ENCODE results near the gene NCCRP1. TPM values are rescaled to one million over a fixed set of nuclear protein-coding genes. Genes with fewer than 3 reads are reported as not detected.

Gene NCCRP1
- total and polyA plus RNA-seq, 4 experiments from 2014 or later: not detected

DNA sequence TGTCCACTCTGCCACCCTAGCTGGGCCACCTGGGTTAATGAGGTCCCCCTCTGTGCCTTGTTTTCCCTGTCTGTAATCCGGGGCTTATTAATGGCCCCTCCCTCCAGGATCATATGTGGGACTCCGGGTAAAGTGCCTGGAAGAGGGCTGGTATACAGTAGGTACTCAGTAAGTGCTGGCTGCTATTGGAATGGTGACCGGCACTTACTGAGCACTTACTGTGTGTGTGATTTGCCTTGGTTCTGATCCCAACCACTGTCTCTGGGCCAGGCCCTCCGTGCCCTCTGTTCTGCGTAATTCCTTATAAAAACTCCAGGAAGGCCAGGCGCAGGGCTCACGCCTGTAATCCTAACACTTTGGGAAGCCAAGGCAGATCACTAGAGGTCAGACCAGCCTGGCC is 30.9 kb upstream of the NCCRP1 start:
- H3K4me1 ChIP-seq (ENCODE audit: insufficient read depth, low read length): no peaks in the 10 kb centered on the region
- Mint-ChIP-seq H3K9me3 (no peaks in the 10 kb centered on the region), H3K36me3 (peaks cover 5 to 12% of the 10 kb centered on the region in 2 donors), H3K27ac (peak overlapping the region in 1 of 7 donors; percentile 59), H3K4me3 (no peak overlapping the region), H3K27me3 (no peaks in the 10 kb centered on the region), H3K4me1 (peaks cover 4 to 5% (median 5%) of the 10 kb centered on the region in 4 donors)
- no peaks in the 10 kb centered on the region for H3K9me3 ChIP-seq (ENCODE audit: control insufficient read depth in 1 of 2, low read length in 2 of 2)
- no peak overlapping the region for H3K4me3 ChIP-seq (ENCODE audit: low read length in 2 of 2)
- no peak for DNase-seq
- no peaks in the 10 kb centered on the region for H3K27me3 ChIP-seq (ENCODE audit: insufficient read depth, low read length)
- H3K36me3 ChIP-seq (ENCODE audit: insufficient read depth, low read length): no peaks in the 10 kb centered on the region
- intact Hi-C loops (cut with micrococcal nuclease): no loop called here
- no peak overlapping the region for H3K27ac ChIP-seq (ENCODE audit: low read depth, low read length)
- CTCF ChIA-PET (ENCODE audit: partially characterized antibody): interaction anchor here (0.9 kb wide), 1 partner anchor 21 kb away, joined by 4 read pairs; no protein-coding TSS in a partner anchor
- POLR2A ChIA-PET (ENCODE audit: partially characterized antibody): no interaction called here

DNA sequence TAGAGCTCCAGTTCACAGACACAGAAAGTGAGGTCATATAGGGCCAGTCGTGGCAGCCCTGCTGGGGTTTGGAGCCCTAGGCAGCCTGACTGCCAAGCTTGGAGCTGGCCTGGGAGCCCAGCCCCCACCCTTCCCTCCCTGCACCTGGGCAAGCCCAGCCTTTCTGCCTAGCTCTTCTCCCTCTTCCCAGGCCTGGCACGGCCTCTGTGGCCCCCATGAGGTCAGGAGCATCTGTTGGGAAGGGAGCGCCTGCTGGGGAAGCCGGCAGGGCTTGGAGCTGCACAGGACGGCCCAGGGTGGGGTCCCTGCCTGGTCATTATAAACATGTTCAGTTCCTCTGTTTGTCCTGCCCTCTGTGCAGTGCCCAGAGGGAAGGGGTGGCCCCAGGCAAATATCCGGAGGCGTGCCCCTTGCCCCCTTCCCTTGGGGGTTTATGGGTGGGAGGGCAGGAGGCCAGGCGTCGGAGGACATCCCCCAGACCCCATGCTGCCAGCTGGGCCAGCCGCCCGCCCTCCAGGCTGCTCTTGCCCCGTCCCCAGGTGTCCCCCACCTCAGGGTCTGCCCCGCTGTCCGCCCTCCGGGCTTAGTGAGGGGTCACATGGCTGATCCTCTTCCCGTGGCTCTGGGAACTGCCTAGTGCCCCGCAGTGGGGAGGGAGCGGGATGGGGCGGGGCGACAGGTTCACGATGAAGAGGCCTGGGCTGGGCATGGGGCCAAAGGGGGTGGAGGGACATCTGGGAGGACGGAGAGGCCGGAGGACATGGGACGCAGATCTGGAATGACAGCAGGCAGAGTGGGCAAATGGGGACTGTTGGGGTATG is 30.0 kb upstream of the NCCRP1 start:
- no peak for DNase-seq
- ChIA-PET POLR2A (ENCODE audit: partially characterized antibody) (no interaction called here), CTCF (ENCODE audit: partially characterized antibody) (interaction anchor here (0.9 kb wide), 1 partner anchor 20 kb away, joined by 4 read pairs; no protein-coding TSS in a partner anchor)
- H3K4me1 Mint-ChIP-seq: peaks cover 3 to 5% (median 4%) of the 10 kb centered on the region in 4 donors
- H3K4me3 ChIP-seq (ENCODE audit: low read length in 2 of 2): no peak overlapping the region
- H3K9me3 Mint-ChIP-seq: no peaks in the 10 kb centered on the region
- no peaks in the 10 kb centered on the region for H3K27me3 ChIP-seq (ENCODE audit: insufficient read depth, low read length)
- H3K4me1 ChIP-seq (ENCODE audit: insufficient read depth, low read length): no peaks in the 10 kb centered on the region
- H3K27ac ChIP-seq (ENCODE audit: low read depth, low read length): no peak overlapping the region
- intact Hi-C loops (cut with micrococcal nuclease): no loop called here
- H3K27me3 Mint-ChIP-seq: no peaks in the 10 kb centered on the region
- no peak overlapping the region for H3K4me3 Mint-ChIP-seq
- no peak overlapping the region for H3K27ac Mint-ChIP-seq
- H3K9me3 ChIP-seq (ENCODE audit: control insufficient read depth in 1 of 2, low read length in 2 of 2): no peaks in the 10 kb centered on the region
- H3K36me3 Mint-ChIP-seq: peaks cover 5 to 14% of the 10 kb centered on the region in 2 donors
- H3K36me3 ChIP-seq (ENCODE audit: insufficient read depth, low read length): no peaks in the 10 kb centered on the region

DNA sequence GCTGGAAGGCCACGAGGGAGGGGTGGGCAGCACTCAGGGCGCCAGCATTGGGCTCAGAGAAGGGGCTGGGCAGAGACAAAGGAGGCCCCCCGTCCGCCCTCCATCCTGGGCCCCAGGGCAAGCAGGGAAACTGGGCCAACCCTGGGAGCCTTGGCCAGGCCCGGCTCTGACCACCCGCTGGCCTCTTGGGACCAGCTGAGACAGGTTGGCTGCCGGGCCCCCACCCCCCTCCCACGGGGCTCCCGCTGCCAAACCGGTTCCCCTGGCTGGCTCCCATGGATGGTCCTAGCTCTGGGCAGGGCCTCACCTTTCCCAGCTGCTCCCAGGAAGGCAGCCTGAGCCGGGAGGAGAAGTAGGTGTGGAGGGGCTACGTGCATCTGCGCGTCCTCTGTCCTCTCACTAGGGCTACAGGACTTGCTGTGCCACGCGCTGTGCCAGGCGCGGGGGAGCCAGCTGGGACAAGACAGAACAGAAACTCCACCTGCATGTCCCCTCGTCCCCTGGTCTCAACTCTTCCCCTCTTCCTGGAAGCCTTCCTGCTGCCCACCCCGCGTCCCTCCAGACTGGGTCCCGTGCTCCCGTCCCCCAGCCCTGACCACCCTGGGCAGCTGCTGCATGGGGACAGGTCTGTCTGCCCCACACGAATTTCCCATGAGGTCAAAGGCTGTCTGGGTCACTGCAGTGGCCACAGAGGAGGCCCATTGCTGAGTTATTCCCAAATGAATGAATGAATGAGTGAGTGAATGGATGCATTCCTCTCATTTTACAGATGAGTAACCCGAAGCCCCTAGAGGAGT is 29.1 kb upstream of the NCCRP1 start:
- Mint-ChIP-seq H3K9me3 (no peaks in the 10 kb centered on the region), H3K36me3 (peaks cover 5 to 14% of the 10 kb centered on the region in 2 donors), H3K4me1 (peaks cover under 1 to 2% (median 1%) of the 10 kb centered on the region in 4 donors), H3K27me3 (no peaks in the 10 kb centered on the region), H3K27ac (no peak overlapping the region), H3K4me3 (no peak overlapping the region)
- no peak overlapping the region for H3K4me3 ChIP-seq (ENCODE audit: low read length in 2 of 2)
- ChIA-PET POLR2A (ENCODE audit: partially characterized antibody) (no interaction called here), CTCF (ENCODE audit: partially characterized antibody) (no interaction called here)
- no peaks in the 10 kb centered on the region for H3K9me3 ChIP-seq (ENCODE audit: control insufficient read depth in 1 of 2, low read length in 2 of 2)
- intact Hi-C loops (cut with micrococcal nuclease): no loop called here
- no peak overlapping the region for H3K27ac ChIP-seq (ENCODE audit: low read depth, low read length)
- DNase-seq: no peak
- H3K4me1 ChIP-seq (ENCODE audit: insufficient read depth, low read length): no peaks in the 10 kb centered on the region
- no peaks in the 10 kb centered on the region for H3K27me3 ChIP-seq (ENCODE audit: insufficient read depth, low read length)
- H3K36me3 ChIP-seq (ENCODE audit: insufficient read depth, low read length): no peaks in the 10 kb centered on the region

DNA sequence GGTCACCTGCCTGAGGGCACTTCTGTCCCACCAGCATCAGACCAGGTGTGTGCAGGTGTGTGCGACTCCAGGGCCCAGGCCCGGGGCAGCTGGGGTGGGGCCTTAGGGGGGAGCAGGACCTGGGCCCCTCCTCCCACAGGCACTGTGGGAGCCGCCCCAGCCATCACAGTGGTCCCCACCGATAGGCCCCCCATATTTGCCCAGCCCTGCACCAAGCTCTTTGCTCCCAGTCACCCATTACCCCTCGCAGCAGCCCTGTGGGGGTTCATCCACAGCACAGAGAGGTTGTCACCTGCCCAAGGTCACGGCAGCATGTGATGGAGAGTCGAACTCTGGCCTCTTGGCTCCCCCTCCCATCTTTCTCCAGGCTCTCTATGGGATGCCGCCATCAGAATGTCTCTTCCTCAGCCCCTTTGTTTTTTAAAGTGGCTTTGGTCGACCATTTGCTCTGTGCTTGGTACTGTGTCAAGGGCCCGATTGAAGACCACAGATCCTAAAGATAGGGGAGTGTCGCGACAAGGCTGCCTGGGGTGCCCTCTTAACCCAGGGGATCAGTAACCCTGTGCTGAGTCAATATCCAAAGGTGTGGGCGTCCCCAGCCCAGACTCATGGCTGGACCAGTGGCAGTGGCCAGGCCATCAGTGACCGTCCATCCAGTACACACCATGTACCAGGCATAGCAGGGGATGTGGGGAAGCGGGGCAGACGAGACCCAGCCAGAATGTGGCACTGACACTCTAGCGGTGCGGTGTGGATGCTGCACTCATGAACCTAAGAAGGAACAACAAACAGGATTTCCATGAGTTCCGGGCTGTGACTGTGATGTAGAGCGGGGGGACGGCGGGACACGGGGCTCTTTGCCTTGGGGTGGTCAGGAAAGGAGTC is 28.3 kb upstream of the NCCRP1 start:
- Mint-ChIP-seq H3K9me3 (no peaks in the 10 kb centered on the region), H3K27ac (peak overlapping the region in 3 of 7 donors; percentile 47 to 63 (median 57)), H3K36me3 (peaks cover 5 to 14% of the 10 kb centered on the region in 2 donors), H3K4me3 (no peak overlapping the region), H3K4me1 (no peaks in the 10 kb centered on the region), H3K27me3 (no peaks in the 10 kb centered on the region)
- no peak overlapping the region for H3K4me3 ChIP-seq (ENCODE audit: low read length in 2 of 2)
- H3K4me1 ChIP-seq (ENCODE audit: insufficient read depth, low read length): no peaks in the 10 kb centered on the region
- intact Hi-C loops (cut with micrococcal nuclease): no loop called here
- ChIA-PET CTCF (ENCODE audit: partially characterized antibody) (no interaction called here), POLR2A (ENCODE audit: partially characterized antibody) (no interaction called here)
- no peaks in the 10 kb centered on the region for H3K27me3 ChIP-seq (ENCODE audit: insufficient read depth, low read length)
- no peak for DNase-seq
- no peaks in the 10 kb centered on the region for H3K9me3 ChIP-seq (ENCODE audit: control insufficient read depth in 1 of 2, low read length in 2 of 2)
- H3K36me3 ChIP-seq (ENCODE audit: insufficient read depth, low read length): no peaks in the 10 kb centered on the region
- no peak overlapping the region for H3K27ac ChIP-seq (ENCODE audit: low read depth, low read length)

DNA sequence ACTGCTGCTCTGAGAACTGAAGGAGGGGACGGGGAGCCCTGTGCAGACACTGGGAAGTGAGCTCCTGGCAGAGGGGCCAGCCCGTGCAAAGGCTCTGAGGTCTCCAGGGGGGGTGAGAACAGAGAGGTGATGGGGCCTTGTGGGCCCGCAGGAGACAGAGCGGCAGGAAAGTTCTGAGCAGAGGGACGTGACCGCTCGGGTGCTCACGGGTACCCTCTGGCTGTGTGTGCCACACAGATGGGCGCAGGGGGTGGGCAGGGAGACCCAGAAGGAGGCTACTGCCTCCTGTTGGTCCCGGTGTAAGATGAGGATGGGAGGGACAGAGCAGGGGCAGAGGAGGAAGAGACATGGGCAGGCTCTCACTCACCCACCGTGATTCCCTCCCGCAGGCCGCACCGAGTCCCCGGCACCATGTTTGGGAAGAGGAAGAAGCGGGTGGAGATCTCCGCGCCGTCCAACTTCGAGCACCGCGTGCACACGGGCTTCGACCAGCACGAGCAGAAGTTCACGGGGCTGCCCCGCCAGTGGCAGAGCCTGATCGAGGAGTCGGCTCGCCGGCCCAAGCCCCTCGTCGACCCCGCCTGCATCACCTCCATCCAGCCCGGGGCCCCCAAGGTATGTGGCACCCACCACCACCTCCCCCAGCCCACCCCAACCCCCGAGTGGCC is 27.5 kb upstream of the NCCRP1 start:
- H3K27ac ChIP-seq (ENCODE audit: low read depth, low read length): no peak overlapping the region
- H3K4me1 ChIP-seq (ENCODE audit: insufficient read depth, low read length): no peaks in the 10 kb centered on the region
- Mint-ChIP-seq H3K9me3 (no peaks in the 10 kb centered on the region), H3K4me1 (no peaks in the 10 kb centered on the region), H3K36me3 (peaks cover 5 to 14% of the 10 kb centered on the region in 2 donors), H3K4me3 (no peak overlapping the region), H3K27me3 (no peaks in the 10 kb centered on the region), H3K27ac (peak overlapping the region in 3 of 7 donors; percentile 17 to 63 (median 57))
- no peaks in the 10 kb centered on the region for H3K36me3 ChIP-seq (ENCODE audit: insufficient read depth, low read length)
- no peaks in the 10 kb centered on the region for H3K27me3 ChIP-seq (ENCODE audit: insufficient read depth, low read length)
- no peaks in the 10 kb centered on the region for H3K9me3 ChIP-seq (ENCODE audit: control insufficient read depth in 1 of 2, low read length in 2 of 2)
- no peak overlapping the region for H3K4me3 ChIP-seq (ENCODE audit: low read length in 2 of 2)
- DNase-seq: no peak
- CTCF ChIA-PET (ENCODE audit: partially characterized antibody): no interaction called here
- POLR2A ChIA-PET (ENCODE audit: partially characterized antibody): no interaction called here
- intact Hi-C loops (cut with micrococcal nuclease): no loop called here

DNA sequence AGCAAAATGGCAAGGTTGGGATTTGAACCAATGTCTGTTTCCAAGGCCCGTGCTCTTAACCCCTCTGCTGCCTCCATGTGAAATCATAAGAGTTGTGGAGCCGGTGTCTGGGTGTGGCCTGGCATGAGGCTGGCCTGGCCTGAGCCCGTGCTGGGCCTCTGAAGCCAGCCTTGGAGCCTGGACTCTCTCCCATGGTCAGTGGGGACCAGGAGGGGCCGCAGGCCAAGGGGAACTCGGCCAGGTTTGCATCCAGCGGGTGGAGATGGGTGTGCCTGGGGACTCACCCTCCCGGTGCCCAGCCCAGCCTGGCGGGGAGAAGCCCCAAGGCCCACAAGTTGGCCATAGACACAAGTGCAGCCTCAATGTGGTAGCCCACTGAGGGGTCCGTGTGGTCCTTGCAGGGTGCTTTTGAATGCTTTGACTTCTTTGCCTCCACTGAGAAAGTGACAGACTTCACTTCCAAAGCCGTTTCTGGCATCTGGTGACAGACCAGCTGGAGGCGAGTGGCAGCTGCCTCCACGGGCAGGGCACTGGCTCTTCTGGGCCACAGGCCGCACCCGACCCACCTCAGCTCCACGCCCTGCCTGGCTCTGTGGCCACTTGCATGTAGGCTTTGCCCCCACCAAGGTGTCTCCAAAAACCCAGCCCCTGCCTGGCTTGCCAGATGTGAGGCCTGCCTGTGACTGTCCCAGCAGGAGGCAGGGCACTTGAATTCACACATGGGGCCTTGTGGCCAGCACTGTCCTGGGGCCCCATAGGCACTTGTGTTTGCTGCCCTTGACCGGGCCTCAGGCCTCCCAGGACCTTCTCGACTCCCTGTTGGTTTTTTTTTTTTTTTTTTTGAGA is 26.2 kb upstream of the NCCRP1 start:
- H3K4me3 ChIP-seq (ENCODE audit: low read length in 2 of 2): no peak overlapping the region
- H3K27me3 Mint-ChIP-seq: no peaks in the 10 kb centered on the region
- no peaks in the 10 kb centered on the region for H3K9me3 Mint-ChIP-seq
- no peak for DNase-seq
- CTCF ChIA-PET (ENCODE audit: partially characterized antibody): no interaction called here
- peaks cover 5 to 14% of the 10 kb centered on the region in 2 donors for H3K36me3 Mint-ChIP-seq
- no peaks in the 10 kb centered on the region for H3K4me1 ChIP-seq (ENCODE audit: insufficient read depth, low read length)
- intact Hi-C loops (cut with micrococcal nuclease): no loop called here
- POLR2A ChIA-PET (ENCODE audit: partially characterized antibody): no interaction called here
- no peak overlapping the region for H3K27ac ChIP-seq (ENCODE audit: low read depth, low read length)
- H3K4me3 Mint-ChIP-seq: no peak overlapping the region
- no peaks in the 10 kb centered on the region for H3K4me1 Mint-ChIP-seq
- no peak overlapping the region for H3K27ac Mint-ChIP-seq
- no peaks in the 10 kb centered on the region for H3K36me3 ChIP-seq (ENCODE audit: insufficient read depth, low read length)
- no peaks in the 10 kb centered on the region for H3K9me3 ChIP-seq (ENCODE audit: control insufficient read depth in 1 of 2, low read length in 2 of 2)
- H3K27me3 ChIP-seq (ENCODE audit: insufficient read depth, low read length): no peaks in the 10 kb centered on the region
